PC-9 (cell line): ENCODE data around the gene NF1. TPM values are rescaled to one million over a fixed set of nuclear protein-coding genes. Genes with fewer than 3 reads are reported as not detected.

Experiments used
- BruUV-seq: library from RNA; stranded (reverse); fragments of 400-500 nt; replicated peaks from 2 replicates; lab custom pipeline; 2021; lab: Mats Ljungman, UMichigan
- CTCF ChIA-PET: fragments of 300-600 bp; sonication (Branson Sonifier 250); formaldehyde crosslinking; loops from one replicate; lab custom pipeline; 2022; ENCODE audit warnings: antibody characterized with exemption; lab: Charles Lee
- POLR2A ChIA-PET: fragments of 300-600 bp; sonication (Branson Sonifier 250); formaldehyde crosslinking; loops from one replicate; lab custom pipeline; 2022; ENCODE audit warnings: antibody characterized with exemption; ENCODE audit not compliant: unreplicated experiment; lab: Charles Lee
- DNase-seq, 2 experiments: peaks; one replicate each; pipeline versions ENCODE4 v3.0.0 to v3.0.0-alpha.2; 2015 to 2022; ENCODE audit warnings: mixed read lengths in 1 of 2
- H2AFZ ChIP-seq: fragments of 200-600 bp; sonication (generic); 2 replicates; pipeline ENCODE4 v1.8.1; 2017; ENCODE audit warnings: antibody characterized with exemption
- H3F3A ChIP-seq: fragments of 200-600 bp; sonication (generic); 2 replicates; pipeline ENCODE4 v1.8.1; 2017; ENCODE audit warnings: antibody characterized with exemption, mild to moderate bottlenecking, low read depth; ENCODE audit not compliant: insufficient read depth
- H3K27ac ChIP-seq: fragments of 200-600 bp; sonication (generic); 2 replicates; pipeline ENCODE4 v1.6.1; 2016; ENCODE audit warnings: mixed run types
- H3K27me3 ChIP-seq: fragments of 200-600 bp; sonication (generic); 2 replicates; pipeline ENCODE4 v1.6.1; 2016; ENCODE audit warnings: low read depth, mixed run types; ENCODE audit not compliant: insufficient read depth
- H3K36me3 ChIP-seq: fragments of 200-600 bp; sonication (generic); 2 replicates; pipeline ENCODE4 v1.6.1; 2016; ENCODE audit warnings: low read depth, mixed run types
- H3K4me1 ChIP-seq: fragments of 200-600 bp; sonication (generic); replicated peaks from 2 replicates; pipeline ENCODE4 v1.6.1; 2016; ENCODE audit warnings: mixed run types; ENCODE audit not compliant: insufficient read depth
- H3K4me2 ChIP-seq: fragments of 200-600 bp; sonication (generic); 2 replicates; pipeline ENCODE4 v1.6.1; 2017; ENCODE audit warnings: mixed run types
- H3K4me3 ChIP-seq: fragments of 200-600 bp; sonication (generic); 2 replicates; pipeline ENCODE4 v1.6.1; 2016; ENCODE audit warnings: mixed run types
- H3K79me2 ChIP-seq: fragments of 200-600 bp; sonication (generic); 2 replicates; pipeline ENCODE4 v1.6.1; 2017; ENCODE audit warnings: low read depth, mixed run types
- H3K9me2 ChIP-seq: fragments of 200-600 bp; sonication (generic); 2 replicates; pipeline ENCODE4 v1.8.1; 2017; ENCODE audit warnings: mild to moderate bottlenecking; ENCODE audit not compliant: insufficient read depth
- H3K9me3 ChIP-seq: fragments of 200-600 bp; sonication (generic); 2 replicates; pipeline ENCODE4 v1.8.1; 2016; ENCODE audit warnings: low read depth; ENCODE audit not compliant: insufficient read depth
- H4K20me1 ChIP-seq: fragments of 200-600 bp; sonication (generic); 2 replicates; pipeline ENCODE4 v1.8.1; 2017; ENCODE audit not compliant: insufficient read depth
- CTCF ChIP-seq: fragments of 200-600 bp; sonication (generic); conservative IDR thresholded peaks from 2 replicates; pipeline ENCODE4 v1.6.1; 2017; ENCODE audit warnings: mixed run types, antibody characterized with exemption, mild to moderate bottlenecking, moderate library complexity
- EZH2 ChIP-seq: fragments of 200-600 bp; sonication (generic); IDR thresholded peaks from 2 replicates; pipeline ENCODE4 v1.8.0; 2017; ENCODE audit warnings: antibody characterized with exemption, low read depth
- intact Hi-C: fragments of 100-400 bp; cut with micrococcal nuclease; formaldehyde crosslinking; loops from one replicate; pipeline ENCODE4 v1.10.0; 2022; ENCODE audit not compliant: unreplicated experiment
- total RNA-seq: library from RNA; stranded (reverse); gene quantifications from 2 replicates; pipeline ENCODE4 v1.2.3, GENCODE V29; 2021

NF1 gene
- total RNA-seq, 1 experiment from 2014 or later, result 61.0 TPM

GRCh38 chr17:31293581-31293980 is 198.8 kb downstream of the NF1 start:
- Histone ChIP-seq H3K27ac (no peak overlapping the region), H3F3A (no peaks in the 10 kb centered on the region), H3K79me2 (no peaks in the 10 kb centered on the region), H3K27me3 (no peaks in the 10 kb centered on the region), H3K36me3 (no peaks in the 10 kb centered on the region), H3K4me3 (no peak overlapping the region), H3K9me3 (no peaks in the 10 kb centered on the region), H4K20me1 (0 out of 2 replicates have a peak, but pooled peaks cover 5% of the 10 kb centered on the region), H3K4me2 (no peak overlapping the region), H3K4me1 (no peaks in the 10 kb centered on the region), H2AFZ (no peak overlapping the region), H3K9me2 (no peaks in the 10 kb centered on the region)
- TF ChIP-seq CTCF, result no peak
- no peak for TF ChIP-seq EZH2
- ChIA-PET CTCF (no interaction called here), POLR2A (no interaction called here)
- BruUV-seq, result no TSS peak
- no peak for DNase-seq
- intact Hi-C loops, result no loop called here

GRCh38 chr17:31294231-31294630 is 199.5 kb downstream of the NF1 start:
- Histone ChIP-seq H3F3A (no peaks in the 10 kb centered on the region), H2AFZ (no peak overlapping the region), H4K20me1 (0 out of 2 replicates have a peak, but pooled peaks cover 5% of the 10 kb centered on the region), H3K27ac (no peak overlapping the region), H3K4me2 (no peak overlapping the region), H3K36me3 (no peaks in the 10 kb centered on the region), H3K4me3 (no peak overlapping the region), H3K79me2 (no peaks in the 10 kb centered on the region), H3K9me2 (no peaks in the 10 kb centered on the region), H3K4me1 (no peaks in the 10 kb centered on the region), H3K27me3 (no peaks in the 10 kb centered on the region), H3K9me3 (no peaks in the 10 kb centered on the region)
- no TSS peak for BruUV-seq
- DNase-seq, result no peak
- POLR2A ChIA-PET, result no interaction called here
- no peak for TF ChIP-seq EZH2
- no peak for TF ChIP-seq CTCF
- CTCF ChIA-PET, result no interaction called here
- intact Hi-C loops, result no loop called here

- ChIA-PET POLR2A (interaction anchor here (0.6 kb wide), 1 partner anchor 71 kb away, joined by 3 read pairs; no protein-coding TSS in a partner anchor), CTCF (no interaction called here)
- Histone ChIP-seq H3K27me3 (no peaks in the 10 kb centered on the region), H3K9me2 (no peaks in the 10 kb centered on the region), H2AFZ (no peak overlapping the region), H3F3A (no peaks in the 10 kb centered on the region), H4K20me1 (0 out of 2 replicates have a peak, but pooled peaks cover 5% of the 10 kb centered on the region), H3K9me3 (no peaks in the 10 kb centered on the region), H3K27ac (no peak overlapping the region), H3K4me2 (no peak overlapping the region), H3K79me2 (no peaks in the 10 kb centered on the region), H3K36me3 (no peaks in the 10 kb centered on the region), H3K4me3 (no peak overlapping the region), H3K4me1 (no peaks in the 10 kb centered on the region)
- no peak for TF ChIP-seq EZH2
- TF ChIP-seq CTCF, result no peak
- DNase-seq, result no peak
- no TSS peak for BruUV-seq
- intact Hi-C loops, result no loop called here
These were observed 200.2 kb downstream of the NF1 start for GRCh38 chr17:31294820-31295488.
